ENCODE measurements around the gene NBEAL2. TPM values are rescaled to one million over a fixed set of nuclear protein-coding genes. Genes with fewer than 3 reads are reported as not detected.

NBEAL2 gene
- total and polyA plus RNA-seq, 2 donors (not counting 1 experiment from before 2014, with no cell fraction given) = 1.5 to 4.5 TPM

- Histone ChIP-seq H4K20me1 (ENCODE audit: control insufficient read depth, extremely low read depth, insufficient read depth, low read length) (no peaks in the 10 kb centered on the region), H3K4me2 (ENCODE audit: extremely low read depth, insufficient read depth, low read length) (no peak overlapping the region), H3K4me3 (replicated peaks in 1 of 4; ENCODE audit: control extremely low read depth in 1 of 4, insufficient read depth in 1 of 4, low read depth in 3 of 4, low read length in 4 of 4) (no peak overlapping the region), H3K27me3 (ENCODE audit: control insufficient read depth, insufficient read depth, low read length) (no peaks in the 10 kb centered on the region), H3K9ac (ENCODE audit: insufficient read depth, low read length) (no peak overlapping the region), H3K79me2 (ENCODE audit: control insufficient read depth, insufficient read depth, low read length) (no peaks in the 10 kb centered on the region), H3K27ac (ENCODE audit: insufficient read depth, low read length) (no peak overlapping the region), H3K9me3 (ENCODE audit: control insufficient read depth, insufficient read depth, low read depth, low read length) (no peaks in the 10 kb centered on the region), H3K4me1 (ENCODE audit: control insufficient read depth, extremely low read depth, insufficient read depth, low read length) (peaks cover 6% of the 10 kb centered on the region), H3K36me3 (ENCODE audit: control insufficient read depth, insufficient read depth, low read length) (peaks cover 3% of the 10 kb centered on the region), H2AFZ (ENCODE audit: low read length) (no peak overlapping the region)
- no peak for DNase-seq (ENCODE audit: low read depth in 2 of 2)
- TF ChIP-seq CTCF (conservative IDR thresholded peaks at IDR 0.05 in 1 of 2, IDR thresholded peaks at IDR 0.05 in 1 of 2; ENCODE audit: low read depth in 1 of 2, low read length in 2 of 2) (no peak), EZH2 (IDR thresholded peaks at IDR 0.05; ENCODE audit: low read length, missing control alignments) (no peak)
These were observed 31.4 kb downstream of the NBEAL2 start for GRCh38 chr3:47010910-47011309.

GRCh38 chr3:47011371-47011770 lies 31.9 kb downstream of the NBEAL2 start:
- H3K4me2 ChIP-seq (ENCODE audit: extremely low read depth, insufficient read depth, low read length) = no peak overlapping the region
- no peak overlapping the region for H2AFZ ChIP-seq (ENCODE audit: low read length)
- no peak overlapping the region for H3K27ac ChIP-seq (ENCODE audit: insufficient read depth, low read length)
- H3K27me3 ChIP-seq (ENCODE audit: control insufficient read depth, insufficient read depth, low read length) = no peaks in the 10 kb centered on the region
- no peaks in the 10 kb centered on the region for H3K79me2 ChIP-seq (ENCODE audit: control insufficient read depth, insufficient read depth, low read length)
- H4K20me1 ChIP-seq (ENCODE audit: control insufficient read depth, extremely low read depth, insufficient read depth, low read length) = no peaks in the 10 kb centered on the region
- no peak overlapping the region for H3K4me3 ChIP-seq (replicated peaks in 1 of 4; ENCODE audit: control extremely low read depth in 1 of 4, insufficient read depth in 1 of 4, low read depth in 3 of 4, low read length in 4 of 4)
- DNase-seq (ENCODE audit: low read depth in 2 of 2) = no peak
- no peaks in the 10 kb centered on the region for H3K9me3 ChIP-seq (ENCODE audit: control insufficient read depth, insufficient read depth, low read depth, low read length)
- peaks cover 3% of the 10 kb centered on the region for H3K36me3 ChIP-seq (ENCODE audit: control insufficient read depth, insufficient read depth, low read length)
- TF ChIP-seq EZH2 (IDR thresholded peaks at IDR 0.05; ENCODE audit: low read length, missing control alignments) (no peak), CTCF (conservative IDR thresholded peaks at IDR 0.05 in 1 of 2, IDR thresholded peaks at IDR 0.05 in 1 of 2; ENCODE audit: low read depth in 1 of 2, low read length in 2 of 2) (no peak)
- peaks cover 10% of the 10 kb centered on the region for H3K4me1 ChIP-seq (ENCODE audit: control insufficient read depth, extremely low read depth, insufficient read depth, low read length)
- H3K9ac ChIP-seq (ENCODE audit: insufficient read depth, low read length) = no peak overlapping the region

GRCh38 chr3:47012342-47013230 lies 33.1 kb downstream of the NBEAL2 start:
- no peaks in the 10 kb centered on the region for H3K9me3 ChIP-seq (ENCODE audit: control insufficient read depth, insufficient read depth, low read depth, low read length)
- H3K27ac ChIP-seq (ENCODE audit: insufficient read depth, low read length) = no peak overlapping the region
- no peak overlapping the region for H2AFZ ChIP-seq (ENCODE audit: low read length)
- peaks cover 4% of the 10 kb centered on the region for H3K36me3 ChIP-seq (ENCODE audit: control insufficient read depth, insufficient read depth, low read length)
- no peak for TF ChIP-seq EZH2 (IDR thresholded peaks at IDR 0.05; ENCODE audit: low read length, missing control alignments)
- TF ChIP-seq CTCF (conservative IDR thresholded peaks at IDR 0.05 in 1 of 2, IDR thresholded peaks at IDR 0.05 in 1 of 2; ENCODE audit: low read depth in 1 of 2, low read length in 2 of 2) = no peak
- H3K4me1 ChIP-seq (ENCODE audit: control insufficient read depth, extremely low read depth, insufficient read depth, low read length) = peaks cover 22% of the 10 kb centered on the region
- DNase-seq (ENCODE audit: low read depth in 2 of 2) = no peak
- no peaks in the 10 kb centered on the region for H3K27me3 ChIP-seq (ENCODE audit: control insufficient read depth, insufficient read depth, low read length)
- no peak overlapping the region for H3K9ac ChIP-seq (ENCODE audit: insufficient read depth, low read length)
- H4K20me1 ChIP-seq (ENCODE audit: control insufficient read depth, extremely low read depth, insufficient read depth, low read length) = no peaks in the 10 kb centered on the region
- no peak overlapping the region for H3K4me3 ChIP-seq (replicated peaks in 1 of 4; ENCODE audit: control extremely low read depth in 1 of 4, insufficient read depth in 1 of 4, low read depth in 3 of 4, low read length in 4 of 4)
- H3K4me2 ChIP-seq (ENCODE audit: extremely low read depth, insufficient read depth, low read length) = no peak overlapping the region
- H3K79me2 ChIP-seq (ENCODE audit: control insufficient read depth, insufficient read depth, low read length) = no peaks in the 10 kb centered on the region

All from fibroblast of lung (primary cell).